Measurements from ENCODE around the gene CBLIF. TPM values are rescaled to one million over a fixed set of nuclear protein-coding genes. Genes with fewer than 3 reads are reported as not detected.
"Not testable (repeated sequence)": the region's sequence is repeated elsewhere in the genome, so short reads cannot be mapped to it uniquely, and the experiment has no call there.

Gene CBLIF
- not detected in 2 replicates for total RNA-seq (2014; rRNA removed; shearing (Covaris generic))

GRCh38 chr11:59845399-59845798 lies at the start of gene CBLIF:
Gene CBLIF (minus strand): TSS chr11:59845499. CDS start chr11:59845453, 46 bp downstream.
- DNase-seq (ENCODE audit: low spot score) = no peak
- in situ Hi-C loops (cut with HindIII; ENCODE audit: low sequenced_read_pairs) = no loop called here

GRCh38 chr11:59894616-59895015 lies 49.3 kb upstream of the CBLIF start:
- DNase-seq (ENCODE audit: low spot score) = no peak
- in situ Hi-C loops (cut with HindIII; ENCODE audit: low sequenced_read_pairs) = no loop called here

- in situ Hi-C loops (cut with HindIII; ENCODE audit: low sequenced_read_pairs) = no loop called here
- no peak for DNase-seq (ENCODE audit: low spot score)
These were observed 46.5 kb upstream of the CBLIF start for GRCh38 chr11:59891781-59892181.

GRCh38 chr11:59887156-59887555 lies 41.9 kb upstream of the CBLIF start:
- in situ Hi-C loops (cut with HindIII; ENCODE audit: low sequenced_read_pairs); DNase-seq (ENCODE audit: low spot score): not testable (repeated sequence)

GRCh38 chr11:59883597-59883996 lies 38.3 kb upstream of the CBLIF start:
- in situ Hi-C loops (cut with HindIII; ENCODE audit: low sequenced_read_pairs) = no loop called here
- no peak for DNase-seq (ENCODE audit: low spot score)

- DNase-seq (ENCODE audit: low spot score) = no peak
- in situ Hi-C loops (cut with HindIII; ENCODE audit: low sequenced_read_pairs) = no loop called here
These were observed 34.3 kb upstream of the CBLIF start for GRCh38 chr11:59879567-59879966.

- DNase-seq (ENCODE audit: low spot score) = no peak
- in situ Hi-C loops (cut with HindIII; ENCODE audit: low sequenced_read_pairs) = no loop called here
These were observed 33.3 kb upstream of the CBLIF start, which contains the start of gene OOSP3 for GRCh38 chr11:59878575-59878974. Gene OOSP3 (plus strand): TSS chr11:59878782. CDS start chr11:59878809, 27 bp downstream.

GRCh38 chr11:59877784-59878183 lies 32.5 kb upstream of the CBLIF start:
- no peak for DNase-seq (ENCODE audit: low spot score)
- in situ Hi-C loops (cut with HindIII; ENCODE audit: low sequenced_read_pairs) = no loop called here

- in situ Hi-C loops (cut with HindIII; ENCODE audit: low sequenced_read_pairs) = no loop called here
- no peak for DNase-seq (ENCODE audit: low spot score)
These were observed 32.0 kb upstream of the CBLIF start for GRCh38 chr11:59877325-59877724.

- in situ Hi-C loops (cut with HindIII; ENCODE audit: low sequenced_read_pairs) = no loop called here
- DNase-seq (ENCODE audit: low spot score) = no peak
These were observed 30.7 kb upstream of the CBLIF start for GRCh38 chr11:59875856-59876519.

GRCh38 chr11:59872076-59872475 lies 26.8 kb upstream of the CBLIF start:
- no peak for DNase-seq (ENCODE audit: low spot score)

GRCh38 chr11:59867946-59868345 lies 22.6 kb upstream of the CBLIF start:
- no peak for DNase-seq (ENCODE audit: low spot score)
- in situ Hi-C loops (cut with HindIII; ENCODE audit: low sequenced_read_pairs) = no loop called here

More at GRCh38 chr11:59872076-59872475, 26.8 kb upstream of the CBLIF start:
- in situ Hi-C loops (cut with HindIII; ENCODE audit: low sequenced_read_pairs) = no loop called here

GRCh38 chr11:59866836-59867235 lies 21.5 kb upstream of the CBLIF start:
- in situ Hi-C loops (cut with HindIII; ENCODE audit: low sequenced_read_pairs) = no loop called here
- no peak for DNase-seq (ENCODE audit: low spot score)

- no peak for DNase-seq (ENCODE audit: low spot score)
- in situ Hi-C loops (cut with HindIII; ENCODE audit: low sequenced_read_pairs) = no loop called here
These were observed 21.1 kb upstream of the CBLIF start, which contains the start of gene TCN1 for GRCh38 chr11:59866397-59866796. Gene TCN1 (minus strand): TSS chr11:59866487. CDS start chr11:59866470, 17 bp downstream.

- in situ Hi-C loops (cut with HindIII; ENCODE audit: low sequenced_read_pairs) = no loop called here
- no peak for DNase-seq (ENCODE audit: low spot score)
These were observed 19.7 kb upstream of the CBLIF start for GRCh38 chr11:59865031-59865430.

GRCh38 chr11:59862252-59862651 lies 17.0 kb upstream of the CBLIF start:
- in situ Hi-C loops (cut with HindIII; ENCODE audit: low sequenced_read_pairs) = no loop called here
- DNase-seq (ENCODE audit: low spot score) = no peak

GRCh38 chr11:59859673-59860072 lies 14.4 kb upstream of the CBLIF start:
- no peak for DNase-seq (ENCODE audit: low spot score)
- in situ Hi-C loops (cut with HindIII; ENCODE audit: low sequenced_read_pairs) = no loop called here

GRCh38 chr11:59857439-59858434 lies 12.4 kb upstream of the CBLIF start:
- in situ Hi-C loops (cut with HindIII; ENCODE audit: low sequenced_read_pairs) = no loop called here
- no peak for DNase-seq (ENCODE audit: low spot score)

- no peak for DNase-seq (ENCODE audit: low spot score)
- in situ Hi-C loops (cut with HindIII; ENCODE audit: low sequenced_read_pairs) = no loop called here
These were observed 9.6 kb upstream of the CBLIF start for GRCh38 chr11:59854871-59855270.

- in situ Hi-C loops (cut with HindIII; ENCODE audit: low sequenced_read_pairs); DNase-seq (ENCODE audit: low spot score): not testable (repeated sequence)
These were observed 6.1 kb upstream of the CBLIF start for GRCh38 chr11:59851416-59851815.
